NCI-H2171 treated with DMSO at 0.1 percent for 48 hours (cell line): ENCODE data around the gene UBE2O.

ENCODE experiments used
- DNase-seq: peaks from one replicate; lab custom pipeline; 2025; lab: John Stamatoyannopoulos, UW

Gene UBE2O

DNA sequence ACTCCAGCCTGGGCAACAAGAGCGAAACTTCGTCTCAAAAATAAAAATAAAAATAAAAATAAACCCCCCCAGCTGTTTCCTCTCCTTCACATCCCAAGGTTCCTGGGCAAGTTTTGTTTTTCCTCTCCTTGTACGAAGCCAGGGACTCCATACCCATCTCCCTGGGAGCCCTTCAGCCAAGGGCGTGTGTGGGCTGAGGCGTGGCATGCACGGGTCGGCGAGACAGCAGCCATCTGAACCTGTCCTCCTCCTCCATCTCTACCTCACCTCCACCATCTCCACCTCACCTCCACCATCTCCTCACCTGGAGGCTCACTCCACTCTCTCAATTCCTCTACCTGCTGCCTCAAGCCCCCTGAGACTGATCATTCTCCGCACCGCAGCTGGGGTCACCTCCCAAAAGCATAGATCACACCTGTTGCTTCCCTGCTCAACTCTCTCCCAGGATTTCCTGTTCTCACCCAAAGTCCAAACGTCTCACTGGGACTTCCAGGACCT is 31.3 kb upstream of the UBE2O start:
- DNase-seq: no peak

- no peak for DNase-seq
Measured at GRCh38 chr17:76481071-76481655, 28.2 kb upstream of the UBE2O start.

- no peak for DNase-seq
Measured at GRCh38 chr17:76480632-76481031, 27.7 kb upstream of the UBE2O start.

- no peak for DNase-seq
Measured at GRCh38 chr17:76479515-76480060, 26.6 kb upstream of the UBE2O start.

GRCh38 chr17:76478730-76479514 is 26.0 kb upstream of the UBE2O start:
- DNase-seq: no peak

DNA sequence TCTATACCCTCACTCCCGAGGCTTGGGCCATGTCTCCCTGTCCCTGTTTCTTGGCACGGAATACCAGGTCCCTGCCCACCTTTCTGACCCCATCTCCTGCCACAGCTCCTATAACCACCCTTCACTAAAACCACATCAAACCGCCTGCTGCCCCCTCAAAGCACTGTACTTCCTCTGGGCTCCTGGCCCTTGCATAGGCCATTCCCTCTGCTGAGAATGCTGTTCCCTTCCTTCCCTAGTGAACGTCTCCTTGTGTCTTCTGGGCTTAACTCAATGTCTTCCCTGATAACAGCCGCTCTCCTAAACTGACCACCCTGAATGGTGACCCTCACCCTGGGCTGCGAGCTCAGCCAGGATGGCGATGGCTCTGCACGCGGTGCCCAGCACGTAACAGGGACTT is 25.1 kb upstream of the UBE2O start:
- DNase-seq: no peak

GRCh38 chr17:76477576-76477975 is 24.6 kb upstream of the UBE2O start:
- DNase-seq: no peak

- no peak for DNase-seq
Measured at GRCh38 chr17:76476736-76477135, 23.8 kb upstream of the UBE2O start.

DNA sequence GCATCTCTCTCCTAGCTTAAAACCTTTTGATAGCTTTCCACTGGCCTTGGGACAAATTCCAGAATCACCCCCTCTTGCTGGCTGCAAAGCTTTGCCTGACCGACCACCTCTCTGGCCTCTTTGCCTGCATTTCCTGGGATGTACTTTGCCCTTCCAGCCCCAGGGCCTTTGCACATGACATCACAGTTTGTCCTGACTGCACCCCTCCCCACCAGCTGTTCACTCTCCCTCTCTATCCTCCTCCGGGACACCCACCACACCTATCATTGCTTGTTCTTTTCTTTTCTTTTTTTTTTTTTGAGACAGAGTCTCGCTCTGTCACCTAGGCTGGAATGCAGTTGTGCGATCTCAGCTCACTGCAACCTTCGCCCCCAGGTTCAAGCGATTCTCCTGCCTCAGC is 22.4 kb upstream of the UBE2O start:
- no peak for DNase-seq

- no peak for DNase-seq
Measured at GRCh38 chr17:76474894-76475293, 21.9 kb upstream of the UBE2O start.

DNA sequence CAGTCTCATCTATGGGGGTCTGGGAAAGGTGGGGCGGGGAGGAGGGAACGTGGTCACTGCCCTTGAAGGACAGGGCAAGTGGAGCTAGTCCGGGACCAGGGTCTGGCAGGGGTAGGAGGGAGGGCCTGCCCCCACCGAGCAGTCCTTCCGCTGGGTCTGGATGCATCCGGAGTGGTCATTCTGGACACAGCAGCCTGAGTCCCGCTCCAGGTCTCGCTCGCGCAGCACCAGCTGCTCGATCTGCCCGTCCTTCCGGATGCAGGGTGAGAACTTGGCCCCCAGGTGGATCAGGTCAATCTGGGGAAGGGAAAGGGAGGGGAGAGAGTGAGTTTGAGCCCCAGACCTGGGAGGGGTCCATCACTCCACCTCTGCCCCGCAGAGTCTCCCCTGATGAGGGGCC is 21.3 kb upstream of the UBE2O start:
- no peak for DNase-seq

- no peak for DNase-seq
Measured at GRCh38 chr17:76473541-76473985, 20.6 kb upstream of the UBE2O start.

DNA sequence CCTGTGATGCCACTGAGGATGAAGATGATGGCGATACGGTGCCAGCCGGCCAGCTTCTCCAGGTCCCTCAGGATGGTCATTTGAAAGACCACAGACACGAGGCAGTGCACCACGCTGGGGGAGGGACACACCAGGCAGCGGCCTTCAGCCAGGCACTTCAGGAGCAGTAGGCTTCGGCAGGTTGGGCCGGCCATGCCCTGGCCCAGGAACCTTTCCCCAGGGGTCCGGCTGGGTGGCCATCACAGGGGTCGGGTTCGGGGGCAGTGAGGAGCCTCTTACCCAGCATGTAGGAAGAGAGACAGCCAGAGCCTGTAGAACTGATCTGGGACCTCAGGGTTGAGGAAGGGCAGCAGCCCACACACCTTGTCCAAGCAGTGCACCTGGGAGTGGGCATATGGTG is 19.8 kb upstream of the UBE2O start:
- DNase-seq: no peak

DNA sequence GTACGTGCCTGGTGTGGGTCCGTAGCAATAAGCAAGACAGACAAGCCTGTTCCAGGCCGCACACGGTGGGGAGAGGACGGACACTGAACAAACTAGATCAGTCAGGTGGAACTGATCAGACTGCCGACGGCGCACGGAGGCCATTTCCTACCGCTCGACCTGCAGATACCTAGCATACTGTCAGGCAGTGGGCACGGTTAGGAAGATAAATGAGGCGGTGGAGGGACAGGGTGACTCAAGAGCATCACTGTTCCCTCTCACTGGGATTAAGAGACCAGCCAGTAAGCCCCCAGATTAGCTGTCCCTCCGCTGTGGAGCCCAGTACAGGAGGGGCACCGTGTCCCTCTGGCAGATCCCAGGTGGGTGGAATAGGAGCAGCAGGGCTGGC is 19.3 kb upstream of the UBE2O start:
- DNase-seq: no peak

- no peak for DNase-seq
Measured at GRCh38 chr17:76471498-76472257, 18.7 kb upstream of the UBE2O start.

- no peak for DNase-seq
Measured at GRCh38 chr17:76469991-76470739, 17.2 kb upstream of the UBE2O start.

GRCh38 chr17:76469076-76469990 is 16.4 kb upstream of the UBE2O start:
- DNase-seq: no peak

DNA sequence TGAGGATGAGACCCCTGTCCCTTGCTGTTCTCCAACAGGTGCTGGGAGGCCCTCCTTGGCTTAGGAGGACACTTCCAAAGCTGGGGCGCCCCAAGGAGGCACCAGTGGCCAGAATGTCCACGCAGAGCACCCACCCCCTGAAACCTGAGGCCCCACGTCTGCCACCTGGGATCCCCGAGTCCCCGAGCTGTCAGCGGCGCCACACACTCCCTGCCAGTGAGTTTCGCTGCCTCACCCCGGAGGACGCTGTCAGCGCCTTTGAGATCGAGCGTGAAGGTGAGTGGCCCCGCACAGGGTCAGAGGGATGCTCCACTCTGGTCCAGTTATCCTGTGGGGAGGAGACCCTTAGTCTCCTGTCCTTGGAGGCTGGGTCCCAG is 15.7 kb upstream of the UBE2O start:
- DNase-seq: no peak

GRCh38 chr17:76467809-76468633 is 15.1 kb upstream of the UBE2O start:
- no peak for DNase-seq

DNA sequence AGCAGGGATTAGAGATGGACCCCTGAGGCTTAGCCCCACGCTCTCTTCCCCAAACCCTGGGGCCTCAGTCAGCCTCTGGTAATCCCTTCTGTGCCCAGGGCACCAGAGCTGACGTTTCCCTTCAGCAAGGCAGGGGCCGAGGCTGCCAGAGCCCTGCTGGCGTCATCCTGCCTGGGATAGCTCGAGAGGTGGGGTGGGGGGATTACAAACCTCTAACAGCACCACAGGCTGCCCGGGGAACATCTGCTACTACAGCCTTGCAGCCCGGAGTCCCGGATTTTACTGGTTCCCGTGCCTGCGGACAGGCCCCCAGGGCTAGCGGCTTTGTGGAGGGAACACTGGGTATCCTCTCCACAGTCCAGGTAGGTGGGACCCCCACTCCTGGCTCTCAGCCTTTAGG is 14.4 kb upstream of the UBE2O start, which contains the start of gene AANAT:
AANAT (plus strand) TSS at position 238 of the 400 bp plus-strand sequence. CDS start 1,144 bp downstream, outside the sequence.
- peak; percentile 55 for DNase-seq
